HAP-1 (cell line): ENCODE results near the gene PRDX5.

Experiments
- DNase-seq, 2 experiments: peaks; one replicate each; pipeline ENCODE4 v3.0.0-alpha.2; 2016 to 2020; ENCODE audit warnings: low spot score in 2 of 2
- H3K27me3 ChIP-seq: fragments of 250-450 bp; sonication (Bioruptor Pico); 2 replicates; pipeline ENCODE4 v1.5.1; 2020; ENCODE audit warnings: low read depth, mild to moderate bottlenecking, moderate library complexity
- H3K36me3 ChIP-seq: fragments of 250-450 bp; sonication (Bioruptor Pico); replicated peaks from 2 replicates; pipeline ENCODE4 v1.5.1; 2020; ENCODE audit warnings: mild to moderate bottlenecking
- H3K4me1 ChIP-seq: fragments of 250-450 bp; sonication (Bioruptor Pico); 2 replicates; pipeline ENCODE4 v1.5.1; 2020; ENCODE audit warnings: mild to moderate bottlenecking
- H3K4me3 ChIP-seq: fragments of 250-450 bp; sonication (Bioruptor Pico); 2 replicates; pipeline ENCODE4 v1.5.1; 2020; ENCODE audit warnings: mild to moderate bottlenecking, moderate library complexity
- H3K9me3 ChIP-seq: fragments of 250-450 bp; sonication (Bioruptor Pico); 2 replicates; pipeline ENCODE4 v1.5.1; 2020; ENCODE audit warnings: mild to moderate bottlenecking, moderate library complexity
- in situ Hi-C: fragments of 300-500 bp; cut with MboI; formaldehyde crosslinking; loops from 3 replicates; pipeline ENCODE4 v1.14.3; 2020; ENCODE audit warnings: low sequenced_read_pairs, inconsistent platforms, mixed read lengths

The PRDX5 gene

DNA sequence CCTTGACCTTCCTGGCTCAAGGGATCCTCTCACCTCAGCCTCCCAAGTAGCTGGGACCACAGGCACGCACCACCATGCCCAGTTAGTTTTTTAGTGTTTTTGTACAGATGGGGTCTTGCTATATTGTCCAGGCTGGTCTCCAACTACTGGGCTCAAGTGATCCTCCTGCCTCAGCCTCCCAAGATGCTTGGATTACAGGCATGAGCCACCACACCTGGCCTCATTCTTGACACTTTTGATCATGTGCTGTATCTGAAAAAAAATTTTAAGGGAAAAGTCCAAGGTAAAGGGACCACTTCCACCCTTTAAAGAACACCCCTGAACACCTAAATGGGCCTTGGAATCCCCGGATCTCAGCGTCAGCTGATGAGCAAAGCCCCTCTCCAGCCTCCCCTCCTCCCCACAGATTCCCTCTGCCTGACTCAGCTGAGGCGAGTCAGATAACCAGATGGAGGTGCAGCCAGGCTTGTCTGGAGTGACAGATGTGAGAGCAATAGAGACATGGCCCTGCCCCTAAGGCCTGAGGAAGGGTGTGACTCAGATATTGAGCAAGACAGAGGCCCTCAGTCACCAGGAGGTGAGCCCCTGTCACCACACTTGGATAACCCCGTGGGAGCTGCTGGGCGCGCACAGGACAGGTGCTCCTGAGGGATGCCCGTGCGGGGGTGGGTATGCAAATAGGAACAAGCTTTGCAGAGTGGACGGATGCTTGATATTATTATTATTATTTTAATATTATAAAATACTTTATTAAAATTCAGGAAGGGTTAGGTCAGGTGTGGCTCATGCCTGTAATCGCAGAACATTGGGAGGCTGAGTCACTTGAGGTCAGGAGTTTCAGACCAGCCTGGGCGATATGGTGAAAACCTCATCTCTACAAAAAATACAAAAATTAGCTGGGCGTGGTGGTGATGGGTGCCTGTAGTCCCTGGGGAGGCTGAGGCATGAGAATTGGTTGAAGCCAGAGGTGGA is 17.1 kb downstream of the PRDX5 start:
- H3K36me3 ChIP-seq = no peaks in the 10 kb centered on the region
- DNase-seq = peak in 1 of 2 experiments; percentile 54
- H3K9me3 ChIP-seq = no peaks in the 10 kb centered on the region
- H3K27me3 ChIP-seq = no peaks in the 10 kb centered on the region
- H3K4me3 ChIP-seq = no peak overlapping the region
- in situ Hi-C loops = no loop called here
- H3K4me1 ChIP-seq = peaks cover 12% of the 10 kb centered on the region

DNA sequence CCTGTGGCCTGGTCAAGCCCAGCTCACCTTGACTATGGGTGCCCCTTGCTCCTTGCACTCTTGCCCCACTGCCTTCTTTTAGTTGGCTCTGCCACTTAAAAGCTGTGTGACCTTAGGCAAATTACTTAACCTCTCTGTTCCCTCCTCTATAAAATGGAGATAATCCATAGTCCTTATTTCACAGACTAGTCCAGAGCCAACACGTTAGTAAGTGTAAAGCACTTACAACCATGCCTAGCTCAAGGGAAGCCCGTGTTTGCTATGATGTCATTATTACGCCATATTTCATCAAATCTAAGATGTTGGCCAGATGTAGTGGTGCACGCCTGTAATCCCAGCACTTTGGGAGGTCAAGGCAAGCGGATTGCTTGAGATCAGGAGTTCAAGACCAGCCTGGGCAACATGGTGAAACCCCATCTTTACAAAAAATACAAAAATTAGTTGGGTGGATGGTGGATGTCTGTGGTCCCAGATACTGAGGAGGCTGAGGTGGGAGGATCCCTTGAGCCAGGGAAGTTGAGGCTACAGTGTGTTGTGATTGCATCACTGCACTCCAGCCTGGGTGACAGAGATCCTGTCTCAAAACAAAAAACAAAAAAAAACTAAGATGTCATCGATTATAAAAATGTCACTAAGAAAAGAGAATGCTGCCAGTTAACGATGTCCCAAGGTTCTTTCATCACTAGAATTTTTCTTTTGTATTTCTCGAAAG is 19.8 kb downstream of the PRDX5 start:
- peak in 1 of 2 experiments; percentile 8 for DNase-seq
- Histone ChIP-seq H3K4me1 (peaks cover 11% of the 10 kb centered on the region), H3K36me3 (no peaks in the 10 kb centered on the region), H3K27me3 (no peaks in the 10 kb centered on the region), H3K9me3 (no peaks in the 10 kb centered on the region), H3K4me3 (no peak overlapping the region)
- in situ Hi-C loops = no loop called here

DNA sequence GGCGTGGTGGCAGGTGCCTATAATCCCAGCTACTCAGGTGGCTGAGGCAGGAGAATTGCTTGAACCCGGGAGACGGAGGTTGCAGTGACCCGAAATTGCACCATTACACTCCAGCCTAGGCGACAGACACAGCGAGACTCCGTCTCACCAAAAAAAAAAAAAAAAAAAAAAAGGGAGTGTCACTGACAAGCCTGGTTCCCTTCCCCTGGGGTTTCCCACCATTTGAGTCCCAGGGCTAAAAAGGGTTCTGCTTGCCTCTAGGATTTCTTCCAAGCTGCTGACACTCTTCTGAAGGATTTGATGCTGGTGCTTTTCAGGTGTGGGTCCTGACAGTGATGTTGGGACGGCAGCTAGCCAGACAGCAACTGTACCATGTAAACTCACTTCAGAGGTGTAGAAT is 20.8 kb downstream of the PRDX5 start:
- H3K36me3 ChIP-seq = no peaks in the 10 kb centered on the region
- H3K4me3 ChIP-seq = no peak overlapping the region
- H3K9me3 ChIP-seq = no peaks in the 10 kb centered on the region
- no peaks in the 10 kb centered on the region for H3K27me3 ChIP-seq
- in situ Hi-C loops = no loop called here
- H3K4me1 ChIP-seq = peaks cover 11% of the 10 kb centered on the region
- DNase-seq = no peak

DNA sequence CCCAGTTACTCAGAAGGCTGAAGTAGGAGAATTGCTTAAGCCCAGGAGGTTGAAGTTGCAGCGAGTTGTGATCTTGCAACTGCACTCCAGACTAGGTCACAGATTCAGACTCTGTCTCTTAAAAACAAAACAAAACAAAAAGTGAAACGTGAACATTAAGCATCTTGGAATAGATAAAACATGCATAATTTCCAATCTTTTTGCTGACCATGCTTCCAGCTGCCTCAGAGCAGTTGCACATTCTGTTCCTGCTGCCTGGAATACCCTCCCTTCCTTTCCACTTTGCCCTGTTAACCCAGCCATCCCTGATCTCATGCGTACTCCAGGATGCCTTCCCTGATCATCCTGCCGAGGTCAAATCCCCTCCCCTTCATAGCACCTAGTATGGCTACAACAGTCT is 21.4 kb downstream of the PRDX5 start:
- H3K27me3 ChIP-seq = no peaks in the 10 kb centered on the region
- H3K4me3 ChIP-seq = no peak overlapping the region
- in situ Hi-C loops = no loop called here
- no peaks in the 10 kb centered on the region for H3K36me3 ChIP-seq
- H3K9me3 ChIP-seq = no peaks in the 10 kb centered on the region
- DNase-seq = no peak
- H3K4me1 ChIP-seq = peaks cover 11% of the 10 kb centered on the region

DNA sequence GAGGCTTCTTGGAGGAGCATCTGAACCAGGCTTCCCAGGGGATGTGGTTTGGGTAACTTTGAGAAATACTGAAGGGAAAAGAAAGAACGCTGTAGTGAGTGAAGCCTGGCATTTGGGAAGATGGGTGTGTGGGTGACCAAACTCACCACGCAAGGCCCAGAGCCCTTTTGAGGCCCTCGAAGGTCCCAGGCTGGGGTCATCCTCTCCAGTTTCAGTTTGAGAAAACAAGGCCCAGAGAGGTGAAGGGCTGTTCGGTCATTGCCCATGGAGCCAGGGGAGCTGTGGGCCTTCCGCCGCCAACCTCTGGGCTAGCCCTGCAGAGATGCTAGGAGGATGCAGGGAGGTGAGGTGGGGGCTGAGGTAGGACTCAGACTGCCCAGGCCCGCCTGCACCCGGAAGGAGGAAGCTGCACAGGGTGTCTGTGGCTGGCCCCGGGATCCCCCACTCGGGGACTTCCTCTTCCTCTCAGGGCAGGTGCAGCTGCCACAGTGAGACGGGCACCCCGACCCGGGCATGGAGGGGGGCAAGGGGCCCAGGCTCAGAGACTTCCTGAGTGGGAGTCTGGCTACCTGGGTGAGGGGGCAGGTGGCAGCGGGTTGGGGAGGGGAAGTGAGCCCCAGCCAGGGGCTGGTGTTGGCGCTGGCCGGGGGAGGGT is 22.0 kb downstream of the PRDX5 start, which contains the start of gene CCDC88B:
TSS of gene CCDC88B (plus strand) at position 451 of the 655 bp plus-strand sequence. CDS start at position 514, 63 bp downstream.
- Histone ChIP-seq H3K4me3 (no peak within 1 kb of the TSS; the same call in 1 of the 2 replicates), H3K27me3 (no peaks in the 10 kb centered on the region), H3K36me3 (no peaks in the 10 kb centered on the region), H3K4me1 (peaks cover 11% of the 10 kb centered on the region), H3K9me3 (no peaks in the 10 kb centered on the region)
- in situ Hi-C loops = no loop called here
- DNase-seq = no peak

DNA sequence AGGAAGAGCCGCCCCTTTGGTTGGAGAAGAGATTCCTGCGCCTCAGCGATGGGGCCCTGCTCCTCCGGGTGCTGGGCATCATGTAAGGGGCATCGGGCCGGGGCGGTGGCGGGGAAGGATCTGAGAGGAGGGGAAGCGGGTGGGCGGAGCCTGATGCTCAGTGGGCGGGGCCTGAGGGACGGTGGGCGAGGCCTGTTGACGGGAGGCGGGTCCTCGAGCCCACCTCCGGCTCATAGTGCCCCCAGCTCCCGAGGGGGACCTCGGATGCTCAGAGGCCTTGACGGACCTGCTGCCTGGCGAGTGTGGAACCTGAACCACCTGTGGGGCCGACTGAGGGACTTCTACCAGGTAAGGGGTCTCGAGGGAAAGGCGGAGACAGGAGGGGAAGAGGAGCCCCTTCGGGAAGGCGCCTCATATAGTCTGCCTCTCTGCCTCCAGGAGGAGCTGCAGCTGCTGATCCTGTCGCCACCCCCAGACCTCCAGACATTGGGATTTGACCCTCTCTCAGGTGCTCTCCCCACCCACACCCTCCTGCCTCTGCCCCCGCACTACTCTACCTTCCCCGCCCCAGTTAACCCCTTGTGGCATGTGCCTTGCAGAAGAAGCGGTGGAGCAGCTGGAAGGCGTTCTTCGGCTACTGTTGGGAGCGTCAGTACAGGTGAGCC is 22.9 kb downstream of the PRDX5 start:
- in situ Hi-C loops = no loop called here
- H3K4me3 ChIP-seq = no peak overlapping the region; the same call in 1 of the 2 replicates
- no peaks in the 10 kb centered on the region for H3K9me3 ChIP-seq
- no peaks in the 10 kb centered on the region for H3K36me3 ChIP-seq
- H3K27me3 ChIP-seq = no peaks in the 10 kb centered on the region
- peaks cover 11% of the 10 kb centered on the region for H3K4me1 ChIP-seq
- DNase-seq = peak in 1 of 2 experiments; percentile 70

DNA sequence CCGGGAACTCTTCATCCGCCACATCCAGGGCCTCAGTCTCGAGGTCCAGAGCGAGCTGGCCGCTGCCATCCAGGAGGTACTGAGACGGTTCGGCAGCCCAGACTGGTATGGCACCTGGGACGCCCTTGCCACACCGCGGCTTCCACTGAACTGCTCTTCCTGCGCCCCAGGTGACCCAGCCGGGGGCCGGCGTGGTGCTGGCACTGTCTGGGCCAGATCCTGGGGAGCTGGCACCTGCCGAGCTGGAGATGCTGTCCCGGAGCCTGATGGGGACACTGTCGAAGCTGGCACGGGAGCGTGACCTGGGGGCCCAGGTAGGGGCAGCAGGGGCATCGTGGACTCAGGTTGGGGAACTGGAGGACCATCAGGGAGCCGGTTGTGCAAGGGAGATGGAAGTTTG is 23.5 kb downstream of the PRDX5 start:
- no peak for DNase-seq
- in situ Hi-C loops = no loop called here
- H3K9me3 ChIP-seq = no peaks in the 10 kb centered on the region
- H3K36me3 ChIP-seq = no peaks in the 10 kb centered on the region
- no peaks in the 10 kb centered on the region for H3K27me3 ChIP-seq
- H3K4me3 ChIP-seq = no peak overlapping the region
- peaks cover 11% of the 10 kb centered on the region for H3K4me1 ChIP-seq

DNA sequence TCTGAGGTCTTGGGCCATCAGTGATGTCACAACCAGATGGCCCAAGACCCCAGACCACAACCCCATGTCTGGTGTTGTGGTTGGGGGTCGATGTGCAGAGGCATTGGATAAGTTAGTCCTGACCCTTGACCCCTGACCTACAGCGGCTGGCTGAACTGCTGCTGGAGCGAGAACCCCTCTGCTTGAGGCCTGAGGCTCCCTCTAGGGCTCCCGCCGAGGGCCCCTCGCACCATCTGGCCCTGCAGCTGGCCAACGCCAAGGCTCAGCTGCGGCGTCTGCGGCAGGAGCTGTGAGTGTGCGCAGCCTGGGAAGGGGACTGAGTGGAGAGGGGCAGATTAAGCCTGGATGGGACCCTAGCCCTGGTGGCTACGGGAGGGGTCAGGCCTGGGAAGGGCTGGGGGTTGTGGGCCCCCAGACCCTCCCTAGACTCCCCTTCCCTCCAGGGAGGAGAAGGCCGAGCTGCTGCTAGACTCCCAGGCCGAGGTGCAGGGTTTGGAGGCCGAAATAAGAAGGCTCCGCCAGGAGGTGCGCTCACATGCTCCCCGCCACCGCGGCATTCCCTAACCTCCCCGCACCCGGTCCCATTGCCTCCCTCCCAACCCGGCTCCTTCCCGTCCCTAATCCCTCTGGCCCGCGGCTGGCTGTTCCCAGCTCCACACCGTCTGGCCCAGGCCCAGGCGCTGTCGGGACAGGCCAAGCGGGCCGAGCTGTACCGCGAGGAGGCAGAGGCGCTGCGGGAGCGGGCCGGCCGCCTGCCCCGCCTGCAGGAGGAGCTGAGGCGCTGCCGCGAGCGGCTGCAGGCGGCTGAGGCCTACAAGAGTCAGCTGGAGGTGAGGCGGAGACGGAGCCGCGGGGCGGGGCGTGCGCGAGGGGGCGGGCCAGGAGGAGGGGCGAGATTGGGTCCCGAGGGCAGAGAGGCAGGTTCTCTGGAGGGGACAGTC is 24.2 kb downstream of the PRDX5 start:
- H3K4me1 ChIP-seq = peaks cover 11% of the 10 kb centered on the region
- in situ Hi-C loops = no loop called here
- peak overlapping the region; percentile 26 for H3K4me3 ChIP-seq
- peak; percentile 74 to 96 for DNase-seq
- H3K9me3 ChIP-seq = no peaks in the 10 kb centered on the region
- no peaks in the 10 kb centered on the region for H3K27me3 ChIP-seq
- H3K36me3 ChIP-seq = no peaks in the 10 kb centered on the region

DNA sequence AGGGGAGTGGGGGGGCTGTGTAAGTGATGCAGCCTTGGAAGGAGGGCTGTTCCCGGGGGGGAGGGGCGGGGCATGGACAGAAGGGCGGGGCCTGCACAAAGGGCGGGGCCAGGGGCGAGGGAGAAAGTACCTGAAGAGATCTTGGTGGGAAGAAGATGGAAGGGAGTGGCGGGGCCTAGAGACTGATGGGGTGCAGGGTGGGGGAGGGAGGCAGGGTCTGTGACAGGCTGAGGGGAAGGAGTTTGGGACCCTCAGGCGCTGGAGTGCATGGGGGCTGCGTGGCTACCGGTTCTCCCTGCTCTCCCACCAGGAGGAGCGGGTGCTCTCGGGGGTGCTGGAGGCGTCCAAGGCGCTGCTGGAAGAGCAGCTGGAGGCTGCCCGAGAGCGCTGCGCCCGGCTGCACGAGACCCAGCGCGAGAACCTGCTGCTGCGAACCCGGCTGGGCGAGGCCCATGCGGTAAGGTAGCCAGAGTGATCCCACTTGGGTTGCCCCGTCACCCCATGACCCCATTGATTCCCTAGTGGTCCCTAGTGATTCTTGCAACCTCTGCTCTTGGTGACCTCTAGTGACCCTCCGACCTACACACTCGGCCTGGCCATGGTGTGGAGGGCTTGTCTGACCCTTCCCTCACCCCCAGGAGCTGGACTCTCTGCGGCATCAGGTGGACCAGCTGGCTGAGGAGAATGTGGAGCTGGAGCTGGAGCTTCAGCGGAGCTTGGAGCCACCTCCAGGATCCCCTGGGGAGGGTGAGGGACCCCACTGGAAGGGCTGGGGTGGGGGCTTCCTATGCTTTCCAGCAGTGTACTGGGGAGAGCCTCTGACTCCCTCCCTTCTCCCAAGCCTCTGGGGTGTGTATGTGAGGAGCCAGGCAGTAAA is 25.2 kb downstream of the PRDX5 start:
- in situ Hi-C loops = no loop called here
- Histone ChIP-seq H3K9me3 (no peaks in the 10 kb centered on the region), H3K27me3 (no peaks in the 10 kb centered on the region), H3K4me1 (peaks cover 6% of the 10 kb centered on the region), H3K4me3 (peak overlapping the region; percentile 26; the same call in 1 of the 2 replicates), H3K36me3 (no peaks in the 10 kb centered on the region)
- no peak for DNase-seq

DNA sequence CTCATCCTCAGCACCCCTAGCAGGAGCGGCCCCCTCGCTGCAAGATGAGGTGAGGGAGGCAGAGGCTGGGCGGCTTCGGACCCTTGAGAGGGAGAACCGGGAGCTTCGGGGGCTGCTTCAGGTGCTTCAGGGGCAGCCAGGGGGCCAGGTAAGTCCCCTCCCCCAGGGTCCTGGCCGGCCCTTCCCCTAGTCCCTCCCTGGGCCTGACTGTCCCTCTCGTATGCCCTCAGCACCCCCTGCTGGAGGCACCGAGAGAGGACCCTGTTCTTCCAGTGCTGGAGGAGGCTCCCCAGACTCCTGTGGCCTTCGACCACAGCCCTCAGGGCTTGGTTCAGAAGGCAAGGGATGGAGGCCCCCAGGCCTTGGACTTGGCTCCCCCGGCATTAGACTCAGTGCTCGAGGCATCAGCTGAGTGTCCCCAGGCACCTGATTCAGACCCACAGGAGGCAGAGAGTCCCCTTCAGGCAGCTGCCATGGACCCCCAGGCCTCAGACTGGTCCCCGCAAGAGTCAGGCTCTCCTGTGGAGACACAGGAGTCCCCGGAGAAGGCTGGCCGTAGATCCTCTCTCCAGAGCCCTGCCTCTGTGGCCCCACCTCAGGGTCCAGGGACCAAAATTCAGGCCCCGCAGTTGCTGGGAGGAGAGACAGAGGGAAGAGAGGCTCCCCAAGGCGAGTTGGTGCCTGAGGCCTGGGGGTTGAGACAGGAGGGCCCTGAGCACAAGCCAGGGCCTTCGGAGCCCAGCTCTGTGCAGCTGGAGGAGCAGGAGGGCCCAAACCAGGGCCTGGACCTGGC is 26.0 kb downstream of the PRDX5 start:
- peaks cover 5% of the 10 kb centered on the region for H3K4me1 ChIP-seq
- no peaks in the 10 kb centered on the region for H3K36me3 ChIP-seq
- DNase-seq = peak in 1 of 2 experiments; percentile 49
- H3K4me3 ChIP-seq = no peak overlapping the region
- H3K27me3 ChIP-seq = no peaks in the 10 kb centered on the region
- no peaks in the 10 kb centered on the region for H3K9me3 ChIP-seq
- in situ Hi-C loops = no loop called here

DNA sequence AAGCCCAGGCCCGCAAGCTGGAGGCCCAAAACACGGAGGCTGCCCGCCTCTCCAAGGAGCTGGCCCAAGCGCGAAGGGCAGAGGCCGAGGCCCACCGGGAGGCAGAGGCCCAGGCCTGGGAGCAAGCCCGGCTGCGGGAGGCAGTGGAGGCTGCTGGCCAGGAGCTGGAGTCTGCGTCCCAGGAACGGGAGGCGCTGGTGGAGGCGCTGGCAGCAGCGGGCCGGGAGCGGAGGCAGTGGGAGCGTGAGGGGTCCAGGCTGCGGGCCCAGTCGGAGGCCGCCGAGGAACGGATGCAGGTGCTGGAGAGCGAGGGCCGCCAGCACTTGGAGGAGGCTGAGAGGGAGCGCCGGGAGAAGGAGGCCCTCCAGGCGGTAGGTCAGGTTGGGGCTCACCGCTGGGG is 26.9 kb downstream of the PRDX5 start:
- H3K27me3 ChIP-seq = no peaks in the 10 kb centered on the region
- no peak for DNase-seq
- H3K9me3 ChIP-seq = no peaks in the 10 kb centered on the region
- peaks cover 5% of the 10 kb centered on the region for H3K4me1 ChIP-seq
- in situ Hi-C loops = no loop called here
- H3K4me3 ChIP-seq = no peak overlapping the region
- H3K36me3 ChIP-seq = no peaks in the 10 kb centered on the region
